Measurements from ENCODE around the gene EEF1G.

GRCh38 chr11:62574363-62575071 is 826 bp upstream of the EEF1G start:
- TF ChIP-seq CTCF (IDR thresholded peaks at IDR 0.05; ENCODE audit: insufficient read depth, low read length, poor library complexity, severe bottlenecking) (no peak), EZH2phosphoT487 (conservative IDR thresholded peaks at IDR 0.05; ENCODE audit: low read length) (no peak)

All from SU-DHL-6 (cell line).